Ovary (tissue), 9 donors: Measurements from ENCODE around the gene RAD51D. TPM values are rescaled to one million over a fixed set of nuclear protein-coding genes. Genes with fewer than 3 reads are reported as not detected.

Experiments
- DNase-seq, 5 donors: peaks; one replicate each; pipeline ENCODE4 v3.0.0-alpha.2; 2019 to 2020
- H3K27ac ChIP-seq, 2 donors: fragments of 200-600 bp; one replicate each; pipeline versions ENCODE4 v1.5.1 to v1.8.0; 2019 to 2022
- H3K27me3 ChIP-seq: fragments of 200-600 bp; one replicate; pipeline ENCODE4 v1.8.0; 2022
- H3K36me3 ChIP-seq: fragments of 200-600 bp; sonication (generic); one replicate; pipeline ENCODE4 v1.5.1; 2019
- H3K4me1 ChIP-seq: one replicate; pipeline ENCODE4 v1.8.1; 2013; ENCODE audit warnings: mild to moderate bottlenecking, moderate library complexity; ENCODE audit not compliant: insufficient read depth
- H3K4me3 ChIP-seq: fragments of 200-600 bp; sonication (generic); one replicate; pipeline ENCODE4 v1.5.1; 2017
- H3K9me3 ChIP-seq, 2 donors: fragments of 200-600 bp in 1 of 2; sonication (generic) in 1 of 2; one replicate each; pipeline versions ENCODE4 v1.5.1 to v1.8.1; 2013 to 2019; ENCODE audit warnings: mild to moderate bottlenecking in 1 of 2, moderate library complexity in 1 of 2
- CTCF ChIP-seq, 3 donors: fragments of 450-650 bp in 2 of 3; fragments of 200-600 bp in 1 of 3; IDR thresholded peaks; one replicate each; pipeline versions ENCODE4 v1.5.1 to v1.8.0; 2016 to 2022; ENCODE audit warnings: antibody characterized with exemption in 3 of 3, mild to moderate bottlenecking in 1 of 3
- EP300 ChIP-seq: sonication (generic); formaldehyde crosslinking; IDR thresholded peaks from one replicate; pipeline ENCODE4 v1.6.1; 2017; ENCODE audit warnings: antibody characterized with exemption
- POLR2A ChIP-seq: fragments of 450-650 bp; IDR thresholded peaks from one replicate; pipeline ENCODE4 v1.6.1; 2017; ENCODE audit warnings: antibody characterized with exemption, mild to moderate bottlenecking, moderate library complexity
- WGBS, 3 donors: extraction: QIAGEN DNeasy Blood & Tissue Kit in 1 of 3; methylation state at CpG; one replicate each; pipeline versions ENCODE4 v1.1.5 to v1.1.7; 2013 to 2017; 5-methylcytosine and 5-hydroxymethylcytosine counted together
- intact Hi-C, 4 donors: fragments of 100-400 bp; cut with DNase I; formaldehyde crosslinking; loops; one replicate each; pipeline versions ENCODE4 v1.11.0 to v1.15.1; 2022 to 2023
- polyA plus RNA-seq, 2 donors: library from polyadenylated mRNA; stranded (reverse); fragments of 200-250 nt in 1 of 2; fragments of 350-450 nt in 1 of 2; fragmentation: Illumina TruSeq in 1 of 2; extraction: RNeasy Lipid Tissue Mini Kit (QIAGEN cat#74804) in 1 of 2; gene quantifications; one replicate each; pipeline ENCODE4 v1.2.3, GENCODE V29; 2013 to 2014
- total RNA-seq, 7 donors: library from RNA; depleted of rRNA in 2 of 7; stranded (reverse); fragments of >200 nt in 2 of 7; fragmentation: NEBNext Ultra II Directional in 3 of 7; extraction: Animal tissue kit (Norgen Biotek cat#: 25700) in 3 of 7; gene quantifications; one replicate each; pipeline versions ENCODE4 v1.1.0 to v1.2.4, GENCODE V29; 2016 to 2023
- donor health status: DM: no; HTN: no; CAD: no; lungs with moderate emphysema.
- donor health status: DM: no; HTN: no; CAD: no.
- donor health status: Bipolar disorder and iron deficiency.
- donor health status: DM: yes; HTN: yes; CAD: no.
- donor health status: DM: no; HTN: no; CAD: no.
- donor health status: DM: yes; HTN: yes; CAD: no.

Gene RAD51D
- total and polyA plus RNA-seq, 9 donors, result 7.3 to 16.7 (median 11.4) TPM

- no peak overlapping the region for H3K27ac ChIP-seq
- 91 to 94% (median 93%) methylated on average over 8 of the region's 8 CpGs for WGBS, 3 donors
- DNase-seq, result no peak
- no peaks in the 10 kb centered on the region for H3K27me3 ChIP-seq
- H3K36me3 ChIP-seq, result no peaks in the 10 kb centered on the region
- no peak overlapping the region for H3K4me3 ChIP-seq
- TF ChIP-seq POLR2A (no peak), CTCF (IDR thresholded peaks at IDR 0.05) (no peak), EP300 (no peak)
- H3K4me1 ChIP-seq, result peaks cover 6% of the 10 kb centered on the region
- intact Hi-C loops, result loop anchor here in 3 of 4 donors (10.0 kb wide), 3 partner anchors 92 to 122 kb away; partner anchors contain the start of genes CCT6B (in 2 of the 3), ZNF830 (in 2 of the 3) and LIG3 (in 1 of the 3)
- no peaks in the 10 kb centered on the region for H3K9me3 ChIP-seq
Observed at GRCh38 chr17:35086931-35087573, 32.6 kb downstream of the RAD51D start.

GRCh38 chr17:35086164-35086563 is 33.5 kb downstream of the RAD51D start:
- Histone ChIP-seq H3K4me1 (peaks cover 6% of the 10 kb centered on the region), H3K36me3 (no peaks in the 10 kb centered on the region), H3K27me3 (no peaks in the 10 kb centered on the region), H3K27ac (no peak overlapping the region), H3K9me3 (no peaks in the 10 kb centered on the region), H3K4me3 (no peak overlapping the region)
- DNase-seq, result no peak
- intact Hi-C loops, result loop anchor here in 3 of 4 donors (10.0 kb wide), 3 partner anchors 91 to 121 kb away; partner anchors contain the start of genes CCT6B (in 2 of the 3), ZNF830 (in 2 of the 3) and LIG3 (in 1 of the 3)
- TF ChIP-seq CTCF (IDR thresholded peaks at IDR 0.05), result no peak
- TF ChIP-seq POLR2A, result no peak
- no peak for TF ChIP-seq EP300
- WGBS, 3 donors, result 96 to 98% (median 97%) methylated on average over 8 of the region's 8 CpGs

GRCh38 chr17:35084987-35085386 is 34.7 kb downstream of the RAD51D start:
- TF ChIP-seq POLR2A (no peak), CTCF (IDR thresholded peaks at IDR 0.05) (no peak)
- Histone ChIP-seq H3K4me3 (no peak overlapping the region), H3K9me3 (no peaks in the 10 kb centered on the region), H3K27ac (no peak overlapping the region), H3K27me3 (no peaks in the 10 kb centered on the region), H3K36me3 (no peaks in the 10 kb centered on the region), H3K4me1 (peaks cover 6% of the 10 kb centered on the region)
- intact Hi-C loops, result loop anchor here in 3 of 4 donors (10.0 kb wide), 3 partner anchors 90 to 120 kb away; partner anchors contain the start of genes CCT6B (in 2 of the 3), ZNF830 (in 2 of the 3) and LIG3 (in 1 of the 3)
- DNase-seq, result no peak
- 80 to 83% (median 81%) methylated on average over 2 of the region's 2 CpGs for WGBS, 3 donors

- H3K36me3 ChIP-seq, result no peaks in the 10 kb centered on the region
- no peaks in the 10 kb centered on the region for H3K9me3 ChIP-seq
- WGBS, 3 donors, result 74 to 87% (median 84%) methylated on average over 2 of the region's 2 CpGs
- H3K4me1 ChIP-seq, result peaks cover 4% of the 10 kb centered on the region
- H3K27ac ChIP-seq, result no peak overlapping the region
- DNase-seq, result no peak
- intact Hi-C loops, result loop anchor here in 3 of 4 donors (10.0 kb wide), 3 partner anchors 88 to 118 kb away; partner anchors contain the start of genes CCT6B (in 2 of the 3), ZNF830 (in 2 of the 3) and LIG3 (in 1 of the 3)
- TF ChIP-seq EP300 (no peak), POLR2A (no peak), CTCF (IDR thresholded peaks at IDR 0.05) (no peak)
- H3K4me3 ChIP-seq, result no peak overlapping the region
- H3K27me3 ChIP-seq, result no peaks in the 10 kb centered on the region
Observed at GRCh38 chr17:35083071-35083470, 36.6 kb downstream of the RAD51D start.
